ENCODE data around the gene RNF144B. TPM values are rescaled to one million over a fixed set of nuclear protein-coding genes. Genes with fewer than 3 reads are reported as not detected.

Gene RNF144B
- total and polyA plus RNA-seq, 2 of the 8 experiments (the other 6 are each of a cell fraction or from before 2014, with no cell fraction given) = 1.8 to 11.2 TPM

- TF ChIP-seq TCF12 (IDR thresholded peaks at IDR 0.05; ENCODE audit: low read depth, low read length) = no peak
- no peak for TF ChIP-seq CTCF (IDR thresholded peaks at IDR 0.05; ENCODE audit: control extremely low read depth in 1 of 3, insufficient read depth in 1 of 3, low read depth in 1 of 3, low read length in 3 of 3)
- no peak for TF ChIP-seq TAF1 (IDR thresholded peaks at IDR 0.05; ENCODE audit: low read depth, low read length)
Observed at GRCh38 chr6:18447552-18447951, 60.4 kb downstream of the RNF144B start (continued).

Measured in H1 (cell line).